H1 (cell line): ENCODE data around the gene OR5H6. TPM values are rescaled to one million over a fixed set of nuclear protein-coding genes. Genes with fewer than 3 reads are reported as not detected.

ENCODE experiments used
- CTCF ChIA-PET: fragments of 300-600 bp; sonication (Branson Sonifier 250); formaldehyde crosslinking; loops from one replicate; lab custom pipeline; 2021; ENCODE audit not compliant: partially characterized antibody; lab: Charles Lee
- POLR2A ChIA-PET: fragments of 300-600 bp; sonication (Branson Sonifier 250); formaldehyde crosslinking; loops from one replicate; lab custom pipeline; 2021; ENCODE audit warnings: inconsistent platforms; ENCODE audit not compliant: partially characterized antibody; lab: Charles Lee
- DNase-seq, 2 experiments: peaks; one replicate each; pipeline versions ENCODE4 v3.0.0 to v3.0.0-alpha.2; 2010 to 2022; ENCODE audit warnings: low spot score in 2 of 2, low read depth in 1 of 2, mixed read lengths in 1 of 2
- FAIRE-seq: peaks from 2 replicates; lab custom pipeline; 2011; peaks lifted over from hg19 to GRCh38; lab: Jason Lieb, UNC
- H2AFZ ChIP-seq: 2 replicates; pipeline ENCODE4 v1.8.1; 2012; ENCODE audit warnings: low read length, inconsistent platforms
- H2AK5ac ChIP-seq: 2 replicates; pipeline ENCODE4 v1.6.1; 2013; ENCODE audit warnings: low read depth, low read length
- H2BK120ac ChIP-seq: replicated peaks from 2 replicates; pipeline ENCODE3; 2013; ENCODE audit warnings: low read depth, low read length, inconsistent platforms
- H2BK12ac ChIP-seq: 2 replicates; pipeline ENCODE4 v1.6.1; 2013; ENCODE audit warnings: low read depth, low read length
- H2BK15ac ChIP-seq: 2 replicates; pipeline ENCODE4 v1.6.1; 2013; ENCODE audit warnings: low read length
- H2BK20ac ChIP-seq: 2 replicates; pipeline ENCODE4 v1.6.1; 2013; ENCODE audit warnings: low read length
- H2BK5ac ChIP-seq: 2 replicates; pipeline ENCODE4 v1.6.1; 2013; ENCODE audit warnings: low read depth, low read length
- H3K14ac ChIP-seq: 2 replicates; pipeline ENCODE4 v1.6.1; 2013; ENCODE audit warnings: inconsistent platforms; ENCODE audit not compliant: insufficient read length
- H3K18ac ChIP-seq: 2 replicates; pipeline ENCODE4 v1.6.1; 2013; ENCODE audit warnings: low read length; ENCODE audit errors: extremely low read depth
- H3K23ac ChIP-seq: 2 replicates; pipeline ENCODE4 v1.6.1; 2013; ENCODE audit warnings: inconsistent platforms; ENCODE audit not compliant: insufficient read length
- H3K23me2 ChIP-seq: 2 replicates; pipeline ENCODE4 v1.6.1; 2013; ENCODE audit warnings: low read depth, low read length
- H3K27ac ChIP-seq: 2 replicates; pipeline ENCODE4 v1.6.1; 2011; ENCODE audit warnings: low read depth, low read length, inconsistent platforms
- H3K27me3 ChIP-seq, 4 experiments: replicated peaks in 1 of 4; 1 replicate in 1 of 4; 2 replicates in 3 of 4; pipeline versions ENCODE4 v1.6.1 to v1.8.1; 2011 to 2013; ENCODE audit warnings: low read length in 3 of 4, mild to moderate bottlenecking in 3 of 4, inconsistent platforms in 2 of 4, mixed read lengths in 2 of 4, moderate library complexity in 1 of 4; ENCODE audit not compliant: control insufficient read depth in 3 of 4, insufficient read depth in 3 of 4; ENCODE audit errors: extremely low read depth in 1 of 4
- H3K36me3 ChIP-seq, 4 experiments: 2 replicates each; pipeline versions ENCODE4 v1.6.1 to v1.8.1; 2011 to 2013; ENCODE audit warnings: mild to moderate bottlenecking in 4 of 4, low read length in 3 of 4, moderate library complexity in 2 of 4, control low read depth in 1 of 4, inconsistent platforms in 1 of 4; ENCODE audit not compliant: insufficient read depth in 4 of 4, control insufficient read depth in 2 of 4
- H3K4ac ChIP-seq: replicated peaks from 2 replicates; pipeline ENCODE3; 2013; ENCODE audit warnings: low read length, low read depth, mixed read lengths, inconsistent platforms; ENCODE audit not compliant: insufficient read length
- H3K4me1 ChIP-seq, 4 experiments: replicated peaks in 1 of 4; 1 replicate in 1 of 4; 2 replicates in 3 of 4; pipeline versions ENCODE4 v1.6.1 to v1.8.1; 2011 to 2013; ENCODE audit warnings: low read length in 3 of 4, inconsistent platforms in 2 of 4, mixed read lengths in 1 of 4; ENCODE audit not compliant: insufficient read depth in 4 of 4, control insufficient read depth in 3 of 4
- H3K4me2 ChIP-seq, 2 experiments: 2 replicates each; pipeline versions ENCODE4 v1.6.1 to v1.8.1; 2011 to 2013; ENCODE audit warnings: low read depth in 2 of 2, low read length in 2 of 2, control low read depth in 1 of 2, inconsistent platforms in 1 of 2, mild to moderate bottlenecking in 1 of 2; ENCODE audit not compliant: insufficient read depth in 1 of 2
- H3K4me3 ChIP-seq, 4 experiments: fragments of 200-600, 300-600 bp in 1 of 4; sonication (generic), shearing (Covaris generic), sonication (Bioruptor Twin) in 1 of 4; 2 replicates each; pipeline versions ENCODE4 v1.5.1 to v1.8.1; 2011 to 2016; ENCODE audit warnings: low read length in 4 of 4, low read depth in 3 of 4, control low read depth in 2 of 4, inconsistent platforms in 2 of 4, mild to moderate bottlenecking in 2 of 4, mixed read lengths in 1 of 4, moderate library complexity in 1 of 4; ENCODE audit not compliant: insufficient read depth in 2 of 4; ENCODE audit errors: extremely low read depth in 1 of 4
- H3K56ac ChIP-seq: replicated peaks from 2 replicates; pipeline ENCODE3; 2013; ENCODE audit warnings: low read depth, mild to moderate bottlenecking, mixed read lengths, low read length, inconsistent platforms; ENCODE audit not compliant: insufficient read length
- H3K79me1 ChIP-seq: 2 replicates; pipeline ENCODE4 v1.6.1; 2013; ENCODE audit warnings: low read depth, low read length, control low read depth
- H3K79me2 ChIP-seq, 2 experiments: 2 replicates each; pipeline versions ENCODE4 v1.6.1 to v1.8.1; 2012 to 2013; ENCODE audit warnings: low read length in 2 of 2, mild to moderate bottlenecking in 2 of 2, inconsistent platforms in 1 of 2; ENCODE audit not compliant: insufficient read depth in 2 of 2, control insufficient read depth in 1 of 2
- H3K9ac ChIP-seq, 4 experiments: replicated peaks in 1 of 4; 1 replicate in 1 of 4; 2 replicates in 3 of 4; pipeline versions ENCODE4 v1.6.1 to v1.8.1; 2011 to 2013; ENCODE audit warnings: low read depth in 3 of 4, low read length in 3 of 4, control low read depth in 2 of 4, mild to moderate bottlenecking in 2 of 4, moderate library complexity in 2 of 4, inconsistent platforms in 1 of 4; ENCODE audit errors: extremely low read depth in 1 of 4
- H3K9me3 ChIP-seq, 2 experiments: 2 replicates each; pipeline versions ENCODE4 v1.6.1 to v1.8.1; 2012 to 2013; ENCODE audit warnings: mild to moderate bottlenecking in 2 of 2, moderate library complexity in 2 of 2, control low read depth in 1 of 2, inconsistent platforms in 1 of 2, low read depth in 1 of 2, low read length in 1 of 2, mixed read lengths in 1 of 2; ENCODE audit not compliant: insufficient read depth in 2 of 2
- H4K20me1 ChIP-seq, 2 experiments: replicated peaks in 1 of 2; 2 replicates each; pipeline versions ENCODE3 to v1.8.1; 2011 to 2013; ENCODE audit warnings: inconsistent platforms in 2 of 2, low read length in 2 of 2, mild to moderate bottlenecking in 1 of 2; ENCODE audit not compliant: insufficient read depth in 2 of 2, control insufficient read depth in 1 of 2
- H4K5ac ChIP-seq: 2 replicates; pipeline ENCODE4 v1.6.1; 2013; ENCODE audit warnings: low read length, low read depth, mixed read lengths, inconsistent platforms; ENCODE audit not compliant: insufficient read length
- H4K8ac ChIP-seq: 2 replicates; pipeline ENCODE4 v1.8.0; 2013; ENCODE audit warnings: mild to moderate bottlenecking, moderate library complexity, low read length, inconsistent platforms; ENCODE audit not compliant: insufficient read depth; ENCODE audit errors: extremely low read depth
- H4K91ac ChIP-seq: replicated peaks from 2 replicates; pipeline ENCODE3; 2013; ENCODE audit warnings: low read length, mixed read lengths, inconsistent platforms; ENCODE audit not compliant: insufficient read length
- ASH2L ChIP-seq: fragments of 200-600, 300-600 bp; sonication (generic); IDR thresholded peaks from one replicate; pipeline ENCODE4 v1.7.1; 2017; ENCODE audit warnings: low read length
- CHD1 ChIP-seq: IDR thresholded peaks from 2 replicates; pipeline ENCODE4 v1.6.1; 2012; ENCODE audit warnings: low read depth, low read length, improper control_type of control experiment
- JUND ChIP-seq: IDR thresholded peaks from 2 replicates; pipeline ENCODE4 v1.6.1; 2011; ENCODE audit warnings: mild to moderate bottlenecking, improper control_type of control experiment, low read length
- KDM1A ChIP-seq: fragments of 200-600, 300-600 bp; sonication (generic); IDR thresholded peaks from 2 replicates; pipeline ENCODE4 v1.7.1; 2016; ENCODE audit warnings: mild to moderate bottlenecking, low read length, borderline replicate concordance
- SIN3A ChIP-seq, 2 experiments: IDR thresholded peaks in 1 of 2; conservative IDR thresholded peaks in 1 of 2; 2 replicates each; pipeline ENCODE4 v1.6.1; 2011 to 2012; ENCODE audit warnings: low read length in 2 of 2, improper control_type of control experiment in 1 of 2, low read depth in 1 of 2, mild to moderate bottlenecking in 1 of 2
- SP1 ChIP-seq: IDR thresholded peaks from 2 replicates; pipeline ENCODE4 v1.6.1; 2011; ENCODE audit warnings: low read depth, low read length
- TAF1 ChIP-seq: IDR thresholded peaks from 2 replicates; pipeline ENCODE4 v1.6.1; 2011; ENCODE audit warnings: mild to moderate bottlenecking, low read depth, low read length
- YY1 ChIP-seq: IDR thresholded peaks from 2 replicates; pipeline ENCODE4 v1.6.1; 2011; ENCODE audit warnings: low read depth, mild to moderate bottlenecking, low read length
- WGBS, 2 experiments: shearing (Covaris generic) in 1 of 2; methylation state at CpG; one replicate each; pipeline versions ENCODE4 v1.1.6 to v1.1.7; 2013 to 2015; ENCODE audit warnings: low lambda C conversion rate in 2 of 2, mixed read lengths in 2 of 2, inconsistent platforms in 1 of 2, low coverage in 1 of 2, missing lambda C conversion rate in 1 of 2; ENCODE audit not compliant: insufficient replicate concordance in 2 of 2, insufficient coverage in 1 of 2, insufficient read length in 1 of 2; ENCODE audit errors: extremely low coverage in 1 of 2, missing lambda C conversion rate in 1 of 2; 5-methylcytosine and 5-hydroxymethylcytosine counted together
- polyA plus RNA-seq, 7 experiments: library from polyadenylated mRNA; depleted of rRNA in 3 of 7; stranded (reverse) in 5 of 7; unstranded in 2 of 7; fragments of >200 nt in 5 of 7; fragments of 200-250 nt in 2 of 7; gene quantifications; 1 replicate in 5 of 7; 2 replicates in 1 of 7; 4 replicates in 1 of 7; pipeline versions ENCODE4 v1.2.1 to v1.2.3, GENCODE V29; 2011 to 2013; ENCODE audit warnings: missing spikeins in 2 of 7, mixed read lengths in 2 of 7
- total RNA-seq: library from RNA; stranded (reverse); fragmentation: NEBNext Ultra II Directional; extraction: Animal tissue kit (Norgen Biotek cat#: 25700); gene quantifications from 2 replicates; pipeline ENCODE4 v1.2.1, GENCODE V29; 2021
- TF ChIP-seq, protein P1 (sequence below): IDR thresholded peaks from 2 replicates; pipeline ENCODE4 v1.6.1; 2011; ENCODE audit warnings: low read length, improper control_type of control experiment

The OR5H6 gene
- total and polyA plus RNA-seq, 2 of the 8 experiments (the other 6 are each of a cell fraction or from before 2014, with no cell fraction given), result 0.06 TPM; not detected in 1

DNA sequence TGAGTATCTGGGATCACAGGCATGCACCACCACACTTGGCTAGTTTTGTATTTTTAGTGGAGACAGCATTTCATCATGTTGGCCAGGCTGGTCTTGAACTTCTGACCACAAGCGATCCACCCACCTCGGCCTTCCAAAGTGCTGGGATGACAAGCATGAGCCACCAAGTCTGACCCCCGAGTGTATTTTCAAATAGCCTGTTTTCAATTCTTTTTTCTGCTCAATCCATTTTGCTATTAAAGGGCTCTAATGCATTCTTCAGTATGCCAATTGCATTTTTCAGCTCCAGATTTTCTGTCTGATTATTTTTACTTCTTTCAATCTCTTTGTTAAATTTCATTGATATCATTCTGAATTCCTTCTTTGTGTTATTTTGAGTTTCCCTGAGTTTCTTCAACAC is 5.8 kb downstream of the OR5H6 start:
- Histone ChIP-seq H4K91ac (no peak overlapping the region), H3K14ac (no peak overlapping the region), H2BK5ac (no peak overlapping the region), H3K4me3 (no peak overlapping the region), H2BK120ac (no peak overlapping the region), H2BK20ac (no peak overlapping the region), H3K23me2 (no peaks in the 10 kb centered on the region), H3K9ac (no peak overlapping the region), H3K4me2 (no peak overlapping the region), H2BK12ac (no peak overlapping the region), H3K27me3 (no peaks in the 10 kb centered on the region), H3K36me3 (no peaks in the 10 kb centered on the region), H3K9me3 (peaks cover 0 to 4% of the 10 kb centered on the region in 2 experiments; a peak in 2 of 4 replicates), H4K20me1 (no peaks in the 10 kb centered on the region), H3K56ac (no peak overlapping the region), H3K18ac (no peak overlapping the region), H4K5ac (no peak overlapping the region), H2AFZ (no peak overlapping the region), H4K8ac (no peak overlapping the region), H2BK15ac (no peak overlapping the region), H3K27ac (no peak overlapping the region), H3K4me1 (no peaks in the 10 kb centered on the region), H2AK5ac (no peak overlapping the region), H3K4ac (no peak overlapping the region), H3K79me1 (no peaks in the 10 kb centered on the region), H3K23ac (no peak overlapping the region), H3K79me2 (no peaks in the 10 kb centered on the region)
- FAIRE-seq (no peak), DNase-seq (no peak)
- ChIA-PET POLR2A (interaction anchor here (1.5 kb wide), 1 partner anchor 16 kb away, joined by 3 read pairs; no protein-coding TSS in a partner anchor), CTCF (interaction anchor here (3.2 kb wide), 1 partner anchor 11 kb away, joined by 18 read pairs; no protein-coding TSS in a partner anchor)
- WGBS, 2 experiments, result 93% methylated on average over 3 of the region's 3 CpGs; no CpG with 5 or more reads in 1 of the 2 experiments
- TF ChIP-seq JUND (no peak), ASH2L (no peak), YY1 (no peak), SIN3A (conservative IDR thresholded peaks at IDR 0.05 in 1 of 2, IDR thresholded peaks at IDR 0.05 in 1 of 2; ENCODE audit: low read depth in 1 of 2, low read length in 2 of 2) (no peak), KDM1A (no peak), CHD1 (no peak), SP1 (no peak), TAF1 (no peak)
- TF ChIP-seq, protein P1, sequence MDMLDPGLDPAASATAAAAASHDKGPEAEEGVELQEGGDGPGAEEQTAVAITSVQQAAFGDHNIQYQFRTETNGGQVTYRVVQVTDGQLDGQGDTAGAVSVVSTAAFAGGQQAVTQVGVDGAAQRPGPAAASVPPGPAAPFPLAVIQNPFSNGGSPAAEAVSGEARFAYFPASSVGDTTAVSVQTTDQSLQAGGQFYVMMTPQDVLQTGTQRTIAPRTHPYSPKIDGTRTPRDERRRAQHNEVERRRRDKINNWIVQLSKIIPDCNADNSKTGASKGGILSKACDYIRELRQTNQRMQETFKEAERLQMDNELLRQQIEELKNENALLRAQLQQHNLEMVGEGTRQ, result no peak
